ES-I3 (cell line): Measurements from ENCODE around the gene ATRN.

Experiments
- H3K36me3 ChIP-seq: 2 replicates; pipeline ENCODE4 v1.6.1; 2013; ENCODE audit warnings: mild to moderate bottlenecking, low read length, control low read depth, moderate library complexity; ENCODE audit not compliant: insufficient read depth
- H3K4me1 ChIP-seq: 2 replicates; pipeline ENCODE4 v1.6.1; 2013; ENCODE audit warnings: mild to moderate bottlenecking, control low read depth, low read length; ENCODE audit not compliant: insufficient read depth
- H3K9ac ChIP-seq: 2 replicates; pipeline ENCODE4 v1.6.1; 2013; ENCODE audit warnings: low read depth, mild to moderate bottlenecking, low read length, moderate library complexity
- H3K9me3 ChIP-seq: 2 replicates; pipeline ENCODE4 v1.6.1; 2013; ENCODE audit warnings: mild to moderate bottlenecking, low read length, moderate library complexity; ENCODE audit not compliant: control insufficient read depth, insufficient read depth

Gene ATRN

GRCh38 chr20:3689978-3690377 is 219.2 kb downstream of the ATRN start:
- H3K9ac ChIP-seq = no peak overlapping the region
- H3K4me1 ChIP-seq = peaks cover 12% of the 10 kb centered on the region
- H3K36me3 ChIP-seq = no peaks in the 10 kb centered on the region
- H3K9me3 ChIP-seq = no peaks in the 10 kb centered on the region

GRCh38 chr20:3690413-3690812 is 219.6 kb downstream of the ATRN start:
- Histone ChIP-seq H3K9me3 (no peaks in the 10 kb centered on the region), H3K4me1 (peaks cover 7% of the 10 kb centered on the region; the same call in 1 of the 2 replicates), H3K9ac (no peak overlapping the region), H3K36me3 (no peaks in the 10 kb centered on the region)

DNA sequence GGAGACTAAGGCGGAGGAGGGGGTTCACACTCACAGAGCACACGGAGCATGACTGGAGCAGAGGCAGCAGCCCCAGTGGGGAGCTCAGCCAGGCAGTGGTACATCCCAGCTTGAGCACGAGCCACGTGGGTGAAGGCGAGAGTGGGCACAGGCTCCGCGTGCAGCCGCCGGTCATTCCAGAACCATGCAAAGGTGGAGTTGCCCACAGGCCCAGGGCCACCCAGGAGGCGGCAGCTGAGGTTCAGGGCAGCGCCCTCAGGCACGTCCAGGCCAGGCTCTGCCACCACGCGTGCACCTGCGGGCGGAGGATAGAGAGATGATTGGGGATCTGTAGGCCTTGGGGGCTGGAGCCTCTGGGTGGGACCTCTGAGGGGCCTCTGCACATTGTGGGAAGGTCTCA is 220.5 kb downstream of the ATRN start:
- Histone ChIP-seq H3K9me3 (no peaks in the 10 kb centered on the region), H3K9ac (no peak overlapping the region), H3K4me1 (peaks cover 6% of the 10 kb centered on the region; the same call in 1 of the 2 replicates), H3K36me3 (no peaks in the 10 kb centered on the region)

DNA sequence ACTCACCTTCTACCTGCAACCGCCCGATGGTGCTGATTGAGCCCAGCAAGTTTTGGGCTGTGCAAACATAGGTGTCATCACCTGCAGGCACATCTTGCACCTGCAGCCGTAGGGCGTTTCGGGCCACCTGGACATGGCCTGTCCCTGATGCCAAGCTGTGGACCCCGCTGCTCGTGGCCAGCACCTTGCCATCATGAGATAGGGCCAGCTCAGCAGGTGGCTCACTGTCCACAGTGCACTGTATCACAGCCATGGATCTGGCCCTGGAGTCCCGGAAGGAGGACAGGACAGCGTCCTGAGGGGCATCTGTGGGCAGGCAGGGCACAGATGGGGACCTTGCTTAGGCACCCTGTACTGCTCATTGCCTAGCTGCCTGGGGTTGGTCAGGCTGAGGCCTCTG is 221.1 kb downstream of the ATRN start:
- Histone ChIP-seq H3K9me3 (no peaks in the 10 kb centered on the region), H3K36me3 (no peaks in the 10 kb centered on the region), H3K4me1 (peaks cover 6% of the 10 kb centered on the region; the same call in 1 of the 2 replicates), H3K9ac (no peak overlapping the region)

- no peaks in the 10 kb centered on the region for H3K4me1 ChIP-seq
Observed at GRCh38 chr20:3692706-3693294, 222.0 kb downstream of the ATRN start.

GRCh38 chr20:3693376-3693775 is 222.6 kb downstream of the ATRN start:
- Histone ChIP-seq H3K36me3 (no peaks in the 10 kb centered on the region), H3K9ac (no peak overlapping the region), H3K4me1 (no peaks in the 10 kb centered on the region)

More at GRCh38 chr20:3692706-3693294, 222.0 kb downstream of the ATRN start:
- no peaks in the 10 kb centered on the region for H3K36me3 ChIP-seq
- H3K9me3 ChIP-seq = no peaks in the 10 kb centered on the region
- H3K9ac ChIP-seq = no peak overlapping the region

GRCh38 chr20:3694864-3695263 is 224.0 kb downstream of the ATRN start:
- Histone ChIP-seq H3K36me3 (no peaks in the 10 kb centered on the region), H3K4me1 (no peaks in the 10 kb centered on the region)

More at GRCh38 chr20:3693376-3693775, 222.6 kb downstream of the ATRN start:
- H3K9me3 ChIP-seq = no peaks in the 10 kb centered on the region

GRCh38 chr20:3696200-3696599 is 225.4 kb downstream of the ATRN start:
- Histone ChIP-seq H3K9ac (no peak overlapping the region), H3K4me1 (no peaks in the 10 kb centered on the region), H3K36me3 (no peaks in the 10 kb centered on the region), H3K9me3 (no peaks in the 10 kb centered on the region)

More at GRCh38 chr20:3694864-3695263, 224.0 kb downstream of the ATRN start:
- Histone ChIP-seq H3K9ac (no peak overlapping the region), H3K9me3 (no peaks in the 10 kb centered on the region)

DNA sequence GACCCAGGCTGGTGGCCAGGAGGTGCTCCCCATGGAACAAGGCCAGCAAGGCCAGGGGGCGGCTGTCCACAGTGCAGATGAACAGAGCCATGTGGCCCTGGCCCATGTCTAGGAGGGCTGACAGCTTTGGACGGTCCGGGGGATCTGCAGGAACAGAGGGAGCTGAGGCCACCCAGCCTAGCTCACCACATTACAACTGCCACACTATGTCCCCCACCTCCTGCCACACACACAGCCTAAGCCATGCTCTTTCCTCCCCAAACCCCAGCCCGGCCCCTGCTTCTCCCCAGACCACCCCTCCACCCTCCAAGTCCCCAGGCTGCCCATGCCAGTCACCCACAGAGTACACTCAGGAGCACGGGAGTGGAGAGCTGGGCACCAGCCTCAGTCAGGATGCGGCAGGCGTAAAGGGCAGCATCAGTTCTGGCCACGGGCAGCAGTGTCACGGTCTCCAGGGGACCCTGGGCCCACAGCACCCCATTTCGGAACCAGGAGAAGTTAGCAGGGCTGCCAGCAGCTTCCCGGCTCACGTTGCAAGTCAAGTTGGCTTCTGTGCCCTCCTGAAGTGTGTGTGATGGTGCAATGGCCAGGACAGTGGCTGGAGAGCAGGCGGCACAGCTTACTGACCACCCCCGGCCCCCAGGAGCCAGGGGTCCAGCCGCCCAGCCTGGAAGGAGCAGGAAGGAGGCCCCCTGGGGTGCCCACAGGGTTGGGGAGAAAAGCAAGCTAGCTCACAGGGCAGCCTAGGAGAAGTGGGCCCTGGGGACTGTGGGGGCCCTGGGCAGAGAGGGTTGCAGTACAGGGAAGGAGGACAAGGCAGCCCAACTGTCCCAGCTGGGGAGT is 226.1 kb downstream of the ATRN start:
- Histone ChIP-seq H3K4me1 (no peaks in the 10 kb centered on the region), H3K9ac (no peak overlapping the region), H3K9me3 (no peaks in the 10 kb centered on the region), H3K36me3 (no peaks in the 10 kb centered on the region)

- Histone ChIP-seq H3K4me1 (no peaks in the 10 kb centered on the region), H3K36me3 (no peaks in the 10 kb centered on the region), H3K9ac (no peak overlapping the region)
Observed at GRCh38 chr20:3697588-3698305, 226.9 kb downstream of the ATRN start.

DNA sequence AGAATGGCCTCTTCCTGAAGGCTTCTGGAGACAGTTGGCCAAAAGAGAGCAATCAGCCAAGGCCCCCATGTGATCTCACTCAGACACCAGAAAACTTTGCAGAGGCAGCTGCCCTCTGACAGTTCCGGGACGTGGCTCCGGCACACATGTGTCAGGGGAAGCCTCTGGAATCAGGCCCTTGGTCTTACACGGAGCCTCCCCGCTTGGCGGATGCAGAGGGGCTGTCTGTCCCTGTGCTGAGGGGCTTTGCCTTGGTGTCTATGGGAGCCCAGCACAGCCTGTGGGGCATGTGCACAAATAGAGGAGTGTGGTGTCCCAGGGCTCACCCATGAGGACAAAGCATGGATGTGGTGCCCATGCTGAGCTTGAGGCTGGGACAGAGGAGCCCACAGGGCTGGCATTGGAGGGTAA is 227.8 kb downstream of the ATRN start:
- no peak overlapping the region for H3K9ac ChIP-seq
- H3K4me1 ChIP-seq = no peaks in the 10 kb centered on the region
- no peaks in the 10 kb centered on the region for H3K36me3 ChIP-seq
- H3K9me3 ChIP-seq = no peaks in the 10 kb centered on the region

More at GRCh38 chr20:3697588-3698305, 226.9 kb downstream of the ATRN start:
- no peaks in the 10 kb centered on the region for H3K9me3 ChIP-seq

DNA sequence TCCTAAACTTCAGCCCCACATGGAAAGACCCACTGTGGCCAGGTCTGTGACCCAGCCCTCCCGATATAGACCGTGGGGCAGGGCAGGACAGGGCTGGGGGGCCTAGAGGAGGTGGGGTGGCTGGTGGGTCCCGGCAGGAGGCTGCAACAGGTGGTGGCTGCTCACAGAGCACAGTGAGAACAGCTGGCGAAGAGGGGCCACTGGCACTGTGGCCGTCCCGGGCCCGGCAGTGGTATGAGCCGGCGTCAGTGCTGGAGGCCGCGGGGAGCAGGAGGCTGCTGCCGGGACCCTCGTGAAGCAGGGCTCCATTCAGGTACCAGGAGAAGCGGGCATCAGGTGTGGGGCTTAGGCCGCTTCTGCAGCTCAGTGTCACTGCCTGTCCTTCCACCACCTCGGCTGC is 228.2 kb downstream of the ATRN start:
- no peaks in the 10 kb centered on the region for H3K36me3 ChIP-seq
- no peak overlapping the region for H3K9ac ChIP-seq

More for the DNA sequence above, 228.2 kb downstream of the ATRN start:
- Histone ChIP-seq H3K4me1 (no peaks in the 10 kb centered on the region), H3K9me3 (no peaks in the 10 kb centered on the region)
